Activated T-helper 9 cell treated with anti-CD3 and anti-CD28 coated beads, Interleukin-2, amount 50 U/mL, for 16 hours (primary cell): ENCODE data around the gene PPIL4.

Source experiments
- DNase-seq: peaks from one replicate; pipeline ENCODE4 v3.0.0-alpha.2; 2020; ENCODE audit warnings: low read depth

Gene PPIL4

DNA sequence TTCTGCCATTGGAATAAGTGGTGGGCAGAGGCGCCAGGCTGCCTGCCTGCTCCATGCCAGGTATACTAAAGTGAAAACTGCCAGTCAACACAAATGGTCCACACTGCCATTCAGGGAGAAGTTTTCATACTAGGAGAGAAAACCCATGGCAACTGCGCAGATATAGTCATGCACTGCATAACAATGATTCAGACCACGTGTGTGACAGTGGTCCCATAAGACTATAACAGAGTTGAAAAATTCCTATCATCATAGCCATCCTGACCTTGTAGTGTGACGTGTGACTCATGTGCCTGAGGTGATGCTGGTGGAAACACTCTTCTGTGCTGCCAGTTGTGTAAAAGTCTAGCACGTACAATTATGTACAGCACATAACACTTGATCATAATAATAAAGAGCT is 86.1 kb downstream of the PPIL4 start:
- no peak for DNase-seq

- DNase-seq = no peak
Measured at GRCh38 chr6:149458806-149459205, 87.0 kb downstream of the PPIL4 start.

DNA sequence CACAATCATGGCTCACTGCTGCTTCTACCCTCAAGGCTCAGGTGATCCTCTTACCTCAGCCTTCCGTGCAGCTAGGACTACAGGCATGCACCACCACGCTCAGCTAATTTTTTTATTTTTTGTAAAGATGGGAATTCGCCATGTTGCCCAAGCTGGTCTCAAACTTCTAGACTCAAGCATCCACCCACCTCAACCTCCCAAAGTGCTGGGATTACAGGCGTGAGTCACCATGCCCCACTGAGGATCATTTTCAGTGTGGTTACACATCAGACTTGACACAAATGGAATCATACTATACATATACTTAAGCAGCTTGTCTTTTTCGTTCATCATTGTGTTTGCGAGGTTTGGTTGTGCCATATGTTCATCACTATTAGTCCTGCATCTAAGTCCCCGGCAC is 87.6 kb downstream of the PPIL4 start:
- DNase-seq = no peak

DNA sequence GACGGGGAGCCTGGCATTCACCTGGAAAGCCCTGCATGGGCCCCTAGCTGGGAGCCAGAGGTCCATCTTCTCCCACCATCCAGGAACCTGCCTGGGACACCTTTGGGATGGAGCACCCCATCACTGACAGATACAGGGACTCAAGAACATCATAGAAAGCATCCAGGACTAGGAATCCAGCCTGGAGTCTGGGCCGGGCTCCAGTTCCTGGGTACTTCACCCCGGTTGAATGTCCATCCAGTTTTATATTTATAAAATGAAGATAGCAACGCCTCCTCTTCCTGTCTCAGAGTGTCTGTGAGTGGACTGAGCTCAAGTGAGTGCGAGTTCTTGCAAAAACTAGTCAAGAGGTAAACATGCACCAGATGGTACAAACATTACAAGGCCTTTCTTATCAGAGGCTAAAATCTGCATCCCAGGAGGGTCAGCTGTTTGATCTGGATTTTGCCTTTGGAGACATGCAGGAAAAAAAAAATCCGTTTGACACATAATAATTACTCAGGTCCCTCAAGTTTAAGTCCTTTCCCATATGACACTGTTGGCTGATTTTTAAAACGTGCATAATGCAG is 88.4 kb downstream of the PPIL4 start:
- no peak for DNase-seq

- no peak for DNase-seq
Measured at GRCh38 chr6:149456311-149457021, 89.4 kb downstream of the PPIL4 start.

DNA sequence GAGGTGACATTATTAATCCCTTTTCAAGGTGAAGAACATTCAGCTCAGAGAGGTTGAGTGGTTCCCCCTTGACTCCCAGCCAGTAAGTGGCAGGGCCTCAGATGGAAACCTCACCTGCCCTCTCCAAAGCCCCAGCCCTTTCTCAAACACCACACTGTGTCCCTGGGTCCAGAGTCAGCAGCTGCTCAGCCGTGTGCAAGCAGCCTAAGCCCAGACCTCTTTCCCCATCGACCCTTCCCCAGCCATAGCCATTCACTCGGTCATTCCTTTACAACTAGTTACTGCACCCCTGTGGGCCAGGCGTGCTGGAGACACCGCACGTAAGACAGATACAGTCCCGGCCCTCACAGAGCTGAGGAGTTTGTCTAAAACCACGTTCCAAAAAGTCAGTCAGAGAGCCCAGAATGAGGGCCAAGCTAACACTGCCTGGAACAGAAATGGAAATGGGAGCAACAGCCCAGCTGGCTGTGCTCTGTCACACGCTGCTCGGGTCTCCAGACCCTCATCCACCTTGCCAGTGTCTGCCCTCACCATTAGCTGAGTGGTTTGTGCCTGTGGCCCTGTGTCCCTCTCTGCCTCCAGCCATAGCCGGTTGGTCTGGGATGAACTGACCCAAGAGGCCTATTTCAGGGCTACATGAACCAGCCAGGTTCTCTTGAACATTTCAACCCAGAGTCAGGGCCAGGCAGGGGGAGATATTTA is 90.7 kb downstream of the PPIL4 start:
- no peak for DNase-seq
